ENCODE data around the gene ZMIZ1. TPM values are rescaled to one million over a fixed set of nuclear protein-coding genes. Genes with fewer than 3 reads are reported as not detected.

ZMIZ1 gene
- total RNA-seq, 1 donor from 2014 or later: 14.7 TPM

DNA sequence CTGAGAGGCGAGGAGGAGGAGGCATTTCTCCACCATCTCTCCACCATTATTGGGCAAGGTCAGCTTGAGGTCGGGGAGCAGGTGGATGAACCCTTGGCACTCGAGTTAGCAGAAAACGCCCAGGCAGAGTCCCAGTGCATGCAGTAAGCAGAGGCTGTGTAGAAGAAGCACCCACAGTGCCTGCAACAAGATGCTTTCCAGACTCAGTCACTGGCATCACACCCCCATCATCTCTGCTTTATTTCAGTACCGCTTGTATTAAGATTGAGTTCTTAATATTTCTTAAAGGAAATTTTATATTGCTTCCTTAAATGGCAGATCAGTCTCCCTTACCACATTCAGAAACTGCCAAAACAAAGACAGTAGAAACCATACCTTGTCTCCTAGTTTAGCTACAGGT is 156.2 kb downstream of the ZMIZ1 start:
- no peak for DNase-seq (ENCODE audit: low read depth in 2 of 2)

DNA sequence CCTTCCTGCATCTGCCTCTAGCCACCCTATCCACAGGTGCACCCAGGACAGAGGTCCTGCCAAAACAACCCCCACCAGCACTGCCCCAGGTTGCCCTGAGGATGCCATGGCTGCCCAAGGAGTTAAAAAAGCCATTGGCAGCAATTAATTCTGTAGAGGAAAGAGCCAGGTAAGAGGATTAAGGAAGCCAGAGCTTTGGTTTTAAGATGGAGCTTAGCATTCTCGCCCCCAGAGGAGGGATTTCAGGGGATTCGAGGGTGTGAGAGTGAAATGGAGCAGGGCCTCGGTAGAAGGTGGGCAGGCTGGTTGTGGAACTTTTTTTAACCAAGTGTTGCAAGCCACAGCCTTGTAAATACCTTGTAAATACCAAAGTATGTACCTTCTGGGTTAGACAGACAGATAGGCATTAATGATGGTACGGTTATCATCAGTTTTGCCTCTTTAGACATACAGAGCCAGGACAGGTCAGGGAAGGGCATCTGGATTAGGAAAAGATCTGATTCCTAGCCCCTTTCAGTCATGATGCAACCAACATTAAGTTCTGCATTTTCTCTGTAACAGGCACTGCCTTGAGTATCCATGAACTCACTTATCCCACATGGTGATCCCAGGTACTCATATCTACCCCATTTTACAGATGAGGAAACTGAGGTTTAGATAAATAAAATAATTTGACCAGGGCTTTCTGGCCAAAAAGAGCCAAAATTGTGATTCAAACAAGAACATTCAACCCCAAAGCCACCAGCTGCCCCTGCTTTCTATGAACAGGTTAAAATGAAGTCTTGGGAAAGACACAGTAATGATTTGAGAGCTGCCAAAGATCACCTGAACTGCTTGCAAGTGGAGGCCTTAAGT is 157.9 kb downstream of the ZMIZ1 start:
- DNase-seq (ENCODE audit: low read depth in 2 of 2): no peak

DNA sequence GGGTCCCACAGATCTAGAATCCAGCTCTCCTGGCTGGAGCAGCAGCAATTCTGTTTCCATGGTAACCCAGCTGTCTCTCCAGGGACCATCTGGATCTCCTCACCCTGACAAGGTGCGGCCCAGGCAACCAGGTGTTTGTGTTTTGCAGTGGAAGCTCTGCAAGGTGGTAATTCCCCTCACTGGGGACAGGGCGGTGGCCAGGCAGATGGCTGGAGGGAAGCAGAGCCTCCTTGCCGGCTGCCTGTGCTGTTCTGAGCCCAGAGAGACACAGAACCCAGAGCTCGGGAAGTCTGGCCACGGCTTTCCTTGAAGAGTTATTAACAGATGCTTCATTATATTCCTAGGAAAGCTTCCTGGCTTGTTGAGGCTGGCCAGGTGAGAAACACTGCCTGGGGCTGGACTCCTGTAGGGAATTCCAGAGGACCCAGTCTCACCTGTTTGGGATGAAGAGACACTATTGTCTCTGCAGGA is 160.3 kb downstream of the ZMIZ1 start:
- no peak for DNase-seq (ENCODE audit: low read depth in 2 of 2)

DNA sequence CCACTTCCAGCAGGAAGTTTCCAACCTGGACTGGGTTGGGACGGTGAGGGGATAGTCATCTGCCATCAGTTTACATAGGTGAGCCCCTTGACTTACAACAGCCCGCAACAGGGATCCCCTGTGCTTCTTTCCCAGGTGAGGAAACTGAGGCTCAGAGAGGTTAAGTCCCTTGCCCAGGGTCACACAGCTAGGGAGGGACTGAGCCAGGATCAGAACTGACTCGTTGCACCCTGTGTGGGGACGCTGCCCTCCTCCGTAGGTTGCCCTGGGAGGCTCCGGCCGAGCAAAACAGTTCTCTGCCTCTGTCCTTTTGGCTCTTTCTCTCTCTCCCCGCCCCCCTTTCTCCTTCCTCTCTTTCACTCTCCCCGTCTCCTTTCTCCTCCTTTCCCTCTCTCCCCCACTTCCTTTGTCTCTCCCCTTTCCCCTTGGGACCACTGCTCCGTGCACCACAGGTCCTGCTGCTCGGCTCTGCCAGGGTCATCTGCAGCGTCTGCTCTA is 161.1 kb downstream of the ZMIZ1 start:
- no peak for DNase-seq (ENCODE audit: low read depth in 2 of 2)

DNA sequence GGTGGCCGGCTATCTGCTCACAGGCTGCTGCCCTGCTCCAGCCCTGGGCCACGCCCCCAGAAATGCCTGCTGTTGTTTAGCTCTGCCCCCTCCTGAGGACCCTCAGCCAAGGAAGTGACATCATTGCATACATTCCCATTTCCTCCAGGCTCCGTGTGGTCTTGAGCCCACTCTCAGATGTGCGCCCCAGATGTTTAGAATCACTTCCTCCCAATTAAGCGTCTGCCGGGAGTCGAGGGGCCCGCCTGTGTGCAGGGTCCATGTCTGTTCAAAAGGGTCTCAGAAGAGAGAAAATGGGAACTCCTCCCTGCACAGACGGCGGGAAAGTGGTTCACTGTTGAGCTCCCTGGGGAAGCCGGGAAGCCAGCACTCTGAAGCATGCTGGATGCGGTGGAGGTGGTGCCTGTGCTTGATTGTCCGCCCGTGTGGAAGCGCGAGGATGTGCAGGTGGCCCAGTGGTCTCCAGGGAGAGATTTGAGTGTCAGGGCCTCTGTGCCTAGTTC is 161.6 kb downstream of the ZMIZ1 start:
- no peak for DNase-seq (ENCODE audit: low read depth in 2 of 2)

DNA sequence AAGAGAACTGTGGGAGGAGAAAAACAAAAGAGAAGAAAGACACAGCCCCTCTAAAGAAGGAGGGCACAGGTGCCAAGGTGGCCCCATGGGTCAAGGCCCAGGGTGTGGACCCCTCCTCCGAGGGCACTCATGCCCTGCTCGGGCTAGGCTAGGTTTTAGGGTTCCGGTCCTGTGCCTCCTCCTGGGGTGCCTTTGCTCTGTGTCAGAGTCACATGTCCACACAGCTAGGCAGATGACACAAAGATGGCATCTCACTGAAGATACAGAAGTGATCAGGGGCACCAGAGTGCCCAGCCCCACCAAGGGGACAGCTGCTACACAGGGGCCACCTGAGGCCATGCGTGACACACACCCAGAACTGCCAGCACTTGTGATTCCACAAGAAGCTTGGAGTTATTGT is 162.1 kb downstream of the ZMIZ1 start:
- no peak for DNase-seq (ENCODE audit: low read depth in 2 of 2)

DNA sequence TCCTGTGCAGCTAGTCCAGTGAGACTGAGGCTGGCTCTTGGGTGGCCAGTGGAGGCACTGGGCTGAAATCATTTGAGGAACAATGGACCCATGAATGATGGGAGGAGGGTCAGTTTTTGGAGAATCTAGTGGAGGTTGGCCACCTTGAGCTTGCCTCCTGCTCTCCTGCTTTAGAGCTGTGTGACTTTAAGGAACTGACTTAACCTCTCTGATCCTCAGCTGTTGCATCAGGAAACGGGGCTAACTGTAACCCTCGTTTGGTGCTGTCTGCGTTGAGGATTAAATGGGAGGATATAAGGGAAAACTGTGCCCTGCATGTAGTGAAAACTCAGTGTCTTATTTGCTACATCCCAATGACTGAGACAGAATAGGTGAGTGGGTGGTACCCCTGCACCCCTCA is 163.1 kb downstream of the ZMIZ1 start:
- DNase-seq (ENCODE audit: low read depth in 2 of 2): no peak

DNA sequence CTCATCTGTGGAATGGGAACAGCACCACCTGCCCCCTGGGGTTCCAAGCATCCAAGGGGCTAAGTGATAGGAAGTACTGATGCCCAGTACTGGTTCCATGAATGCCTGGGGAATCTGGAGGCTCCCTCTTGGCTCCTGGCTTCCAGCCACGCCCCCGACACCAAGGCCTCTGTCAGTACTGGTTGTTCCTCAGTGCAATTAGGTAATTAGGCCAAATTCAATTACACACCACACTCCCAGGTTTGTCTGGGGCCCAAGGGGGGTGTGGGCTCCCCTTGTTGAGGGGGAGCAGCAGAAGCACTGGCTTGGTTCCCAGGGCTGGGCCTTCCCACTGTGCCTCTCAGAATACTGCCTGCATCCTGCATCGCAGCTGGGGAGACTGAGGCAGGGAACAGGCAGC is 164.1 kb downstream of the ZMIZ1 start:
- no peak for DNase-seq (ENCODE audit: low read depth in 2 of 2)

DNA sequence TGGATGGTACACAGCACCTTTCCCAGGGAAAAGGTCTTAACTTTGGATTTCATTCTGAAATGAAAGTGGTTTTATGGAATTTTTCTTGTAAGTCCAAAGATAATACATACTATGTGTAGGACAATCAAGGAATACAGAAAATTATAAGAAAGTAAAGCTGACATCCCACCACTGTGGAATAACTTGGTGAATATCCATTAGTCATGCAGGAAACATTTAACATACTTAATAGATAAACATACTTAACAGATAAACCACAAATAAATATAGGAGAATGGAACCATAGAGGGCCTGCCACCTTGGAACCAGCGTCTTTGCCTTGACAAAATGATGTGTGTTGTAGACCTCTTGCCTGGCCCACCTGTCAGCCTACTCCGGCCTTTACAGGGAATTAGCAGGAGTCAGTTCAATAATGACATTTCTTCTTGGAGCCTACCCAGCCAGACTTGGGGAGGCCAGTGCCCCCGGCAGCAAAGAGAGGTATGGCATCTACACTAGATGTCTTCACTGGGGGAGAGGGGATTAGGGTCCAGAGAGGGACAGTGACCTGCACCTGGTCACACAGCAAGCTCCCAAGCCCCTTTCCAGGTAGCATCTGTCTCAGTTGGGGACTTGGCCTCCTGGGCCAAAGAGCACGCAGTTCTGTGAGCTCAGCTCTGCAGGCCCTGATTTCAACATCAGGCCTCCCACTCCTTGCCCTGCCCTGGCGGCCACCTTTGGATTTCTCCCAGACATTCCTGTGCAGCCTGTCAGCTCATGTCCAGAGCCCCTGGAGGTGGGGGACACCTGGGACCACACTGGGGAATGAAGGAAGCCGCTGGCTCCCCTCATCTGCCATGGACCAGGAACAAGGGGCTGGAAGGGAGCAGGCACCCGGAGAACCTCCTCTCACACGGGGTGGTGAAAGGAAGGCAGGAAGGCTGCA is 165.9 kb downstream of the ZMIZ1 start:
- DNase-seq (ENCODE audit: low read depth in 2 of 2): no peak

DNA sequence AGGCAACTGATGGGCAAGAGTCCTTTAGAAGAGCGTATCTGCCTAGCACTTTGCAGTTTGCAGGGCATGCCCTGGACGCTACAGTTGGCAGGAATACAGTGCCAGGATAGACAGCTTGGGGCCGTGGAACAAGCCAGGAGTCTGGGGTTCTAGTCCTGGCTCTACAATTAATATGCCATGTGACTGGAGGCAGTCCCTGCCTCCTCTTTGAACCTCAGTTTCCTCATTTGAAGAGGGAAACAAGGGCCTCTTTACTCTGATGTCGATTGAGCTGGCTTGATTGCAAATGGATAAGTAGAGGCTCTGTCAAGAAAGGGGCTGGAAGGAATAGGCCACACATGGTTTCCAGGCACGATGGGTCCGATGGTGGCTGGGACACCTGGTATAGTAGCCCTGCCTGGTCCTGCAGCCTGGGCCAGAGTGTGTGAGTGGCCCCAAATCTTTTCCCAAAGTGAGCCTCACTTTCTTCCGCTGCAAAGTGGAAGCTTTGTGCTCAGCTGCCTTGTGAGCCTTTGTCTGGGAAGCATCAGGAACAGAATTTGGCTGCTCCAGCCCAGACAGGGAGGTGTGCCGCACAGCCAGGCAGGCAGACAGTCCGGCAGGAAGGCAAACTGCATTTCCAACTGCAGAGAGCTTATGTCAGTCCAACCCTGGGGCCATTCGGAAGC is 167.1 kb downstream of the ZMIZ1 start:
- DNase-seq (ENCODE audit: low read depth in 2 of 2): no peak

DNA sequence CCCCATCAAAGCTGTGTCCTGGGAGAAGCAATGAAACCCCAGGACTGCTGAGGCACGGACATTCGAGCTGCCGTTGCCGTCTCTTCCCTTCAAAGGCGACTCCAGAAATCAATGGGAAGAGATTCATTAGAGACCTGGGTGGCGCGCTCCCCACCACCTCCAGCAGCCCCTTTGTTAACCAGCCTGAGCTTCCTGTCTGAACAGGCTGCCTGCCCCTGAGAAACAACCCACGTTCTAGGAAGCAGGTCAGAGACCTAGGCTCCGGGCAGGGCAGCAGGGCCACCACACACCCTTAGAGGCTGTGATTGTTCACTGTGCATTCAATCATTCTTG is 167.6 kb downstream of the ZMIZ1 start:
- no peak for DNase-seq (ENCODE audit: low read depth in 2 of 2)

DNA sequence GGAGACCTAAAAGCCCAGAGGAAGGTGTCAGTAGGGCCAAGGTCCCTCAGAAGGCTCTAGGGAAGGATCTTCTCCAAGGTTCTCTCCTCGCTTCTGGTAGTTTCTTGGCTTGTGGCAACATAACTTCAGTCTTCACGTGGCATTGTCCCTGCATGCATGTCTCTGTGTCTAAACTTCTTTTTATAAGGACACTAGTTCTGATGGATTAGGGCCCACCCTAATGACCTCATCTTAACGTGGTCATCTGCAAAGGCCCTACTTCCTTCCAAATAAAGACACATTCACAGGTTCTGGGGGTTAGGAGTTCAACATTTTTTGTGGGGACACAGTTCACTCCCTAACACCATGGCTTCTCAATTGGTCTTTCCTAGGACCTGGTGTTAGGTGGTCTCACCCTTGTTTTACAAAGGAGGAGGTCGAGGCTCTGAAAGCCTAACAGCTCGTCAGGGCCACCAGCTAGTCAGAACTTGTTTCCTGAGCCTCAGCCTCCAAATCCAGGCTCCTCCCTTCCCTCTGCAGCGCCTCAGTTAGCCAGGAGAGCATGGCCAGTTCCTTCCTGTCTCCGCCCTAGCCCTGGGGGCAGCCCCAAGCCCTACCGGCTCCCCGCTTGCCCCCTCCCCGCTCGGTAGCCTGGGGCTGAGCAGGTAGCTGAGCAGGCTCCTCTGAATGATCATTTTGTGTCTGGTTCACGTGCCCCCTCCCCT is 168.8 kb downstream of the ZMIZ1 start:
- no peak for DNase-seq (ENCODE audit: low read depth in 2 of 2)

DNA sequence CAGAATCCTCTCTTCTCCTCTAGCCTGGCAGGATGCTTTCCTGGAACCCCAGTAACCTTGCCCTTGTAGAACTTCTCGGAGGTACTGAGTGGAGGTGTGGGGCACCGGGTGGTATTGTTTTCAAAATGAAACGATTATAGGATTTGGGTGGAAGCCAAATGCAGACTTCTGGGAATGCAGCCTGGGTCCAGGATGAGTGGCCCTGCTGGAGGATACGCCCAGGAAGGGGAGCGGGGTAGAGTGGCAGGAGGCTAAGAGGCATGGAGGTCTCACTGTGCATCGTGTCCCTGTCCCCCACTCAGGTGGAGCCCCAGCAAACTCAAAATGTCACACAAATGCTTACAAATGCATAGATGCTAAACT is 169.4 kb downstream of the ZMIZ1 start:
- no peak for DNase-seq (ENCODE audit: low read depth in 2 of 2)

DNA sequence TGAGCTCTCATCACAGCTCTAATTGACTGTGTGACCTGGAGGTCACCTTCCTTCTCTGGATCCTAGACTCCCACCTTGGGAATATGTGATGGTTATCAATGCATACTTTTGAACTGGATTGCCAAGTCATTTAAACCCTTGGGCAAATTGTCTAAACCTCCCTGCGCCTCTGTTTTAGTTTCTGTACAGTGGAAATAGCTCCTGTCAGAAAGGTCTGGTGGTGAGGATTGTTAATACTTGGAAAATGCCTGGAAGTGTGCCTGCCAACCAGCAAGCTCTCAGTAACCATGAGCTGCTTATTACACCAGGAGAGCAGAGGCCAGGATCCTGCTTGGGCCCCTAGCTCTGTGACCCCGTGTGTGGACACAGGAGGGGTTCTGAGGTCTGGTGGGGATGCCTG is 169.8 kb downstream of the ZMIZ1 start:
- no peak for DNase-seq (ENCODE audit: low read depth in 2 of 2)

DNA sequence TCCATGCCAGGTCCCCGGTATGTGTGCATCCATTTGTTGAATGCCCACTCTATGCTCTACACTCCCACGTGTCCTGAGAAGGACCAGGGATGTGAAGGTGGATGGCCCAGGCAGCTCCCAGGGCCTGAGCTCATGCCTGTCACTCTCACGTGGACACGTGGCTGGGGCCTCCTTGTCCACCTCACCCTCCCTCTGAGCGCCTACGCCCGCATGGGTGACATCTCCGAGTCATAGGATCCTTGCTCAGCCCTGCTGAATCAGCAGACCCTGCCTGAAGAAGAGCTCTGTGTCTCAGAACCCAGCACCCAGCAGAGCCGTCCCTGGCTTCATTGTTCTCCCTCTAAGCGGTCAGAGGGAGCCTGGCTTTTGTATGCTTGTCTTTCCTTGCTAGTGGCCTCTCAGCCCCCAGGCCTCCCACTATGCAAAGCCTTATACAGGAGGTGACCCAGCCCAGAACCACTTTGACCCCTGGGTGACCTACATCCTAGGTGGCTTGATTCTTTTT is 170.6 kb downstream of the ZMIZ1 start:
- peak in 1 of 2 donors; percentile 39 for DNase-seq (ENCODE audit: low read depth in 2 of 2)

DNA sequence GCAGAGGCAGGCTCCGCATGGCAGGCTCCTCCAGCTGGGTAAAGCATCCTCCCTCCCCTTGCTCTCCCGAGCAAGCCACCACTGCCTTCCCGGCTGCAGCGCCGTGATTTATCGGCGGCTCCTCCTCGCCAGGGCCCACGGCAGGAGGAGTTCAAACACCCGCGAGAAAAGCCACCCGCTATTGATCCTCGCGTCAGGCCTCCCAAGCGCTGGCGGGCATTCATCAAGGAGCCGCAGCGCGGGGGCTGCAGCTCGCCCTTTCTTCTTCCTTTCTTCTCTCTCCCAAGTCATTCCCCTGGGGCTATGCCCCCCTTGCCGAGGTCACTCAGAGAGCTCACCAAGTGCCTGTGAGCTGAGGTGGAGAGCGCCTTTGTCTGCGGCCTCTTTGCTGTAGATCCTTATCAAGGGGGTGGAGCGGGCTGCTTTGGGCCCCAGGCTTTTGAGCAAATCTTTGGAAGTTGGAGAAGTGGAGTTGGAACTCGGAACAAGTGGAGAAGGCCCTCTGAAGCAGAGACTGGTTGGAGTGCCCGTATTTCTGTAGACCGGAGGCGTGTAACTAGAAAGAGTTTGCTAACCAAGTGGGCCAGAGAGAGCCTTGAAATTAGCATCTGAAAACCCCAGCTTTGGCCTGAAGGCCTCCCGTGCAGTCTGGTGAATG is 171.3 kb downstream of the ZMIZ1 start:
- DNase-seq (ENCODE audit: low read depth in 2 of 2): no peak

DNA sequence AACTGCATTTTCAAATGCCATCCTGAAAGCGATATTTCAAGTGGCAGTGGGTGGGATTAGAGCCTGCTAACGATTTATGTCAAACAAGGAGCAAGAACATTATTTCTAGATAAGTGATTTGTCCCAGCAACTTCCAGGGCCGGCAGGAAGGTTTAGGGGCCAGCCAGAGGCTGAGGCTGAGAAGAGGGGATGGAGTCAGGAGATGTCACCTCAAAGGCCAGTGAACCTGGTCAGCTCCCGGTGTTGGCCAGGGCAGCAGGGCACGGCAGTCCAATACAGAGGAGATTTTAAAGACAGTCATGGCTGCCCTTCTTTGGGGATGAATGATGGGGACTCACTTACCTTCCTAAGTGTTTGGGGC is 172.8 kb downstream of the ZMIZ1 start:
- DNase-seq (ENCODE audit: low read depth in 2 of 2): no peak

DNA sequence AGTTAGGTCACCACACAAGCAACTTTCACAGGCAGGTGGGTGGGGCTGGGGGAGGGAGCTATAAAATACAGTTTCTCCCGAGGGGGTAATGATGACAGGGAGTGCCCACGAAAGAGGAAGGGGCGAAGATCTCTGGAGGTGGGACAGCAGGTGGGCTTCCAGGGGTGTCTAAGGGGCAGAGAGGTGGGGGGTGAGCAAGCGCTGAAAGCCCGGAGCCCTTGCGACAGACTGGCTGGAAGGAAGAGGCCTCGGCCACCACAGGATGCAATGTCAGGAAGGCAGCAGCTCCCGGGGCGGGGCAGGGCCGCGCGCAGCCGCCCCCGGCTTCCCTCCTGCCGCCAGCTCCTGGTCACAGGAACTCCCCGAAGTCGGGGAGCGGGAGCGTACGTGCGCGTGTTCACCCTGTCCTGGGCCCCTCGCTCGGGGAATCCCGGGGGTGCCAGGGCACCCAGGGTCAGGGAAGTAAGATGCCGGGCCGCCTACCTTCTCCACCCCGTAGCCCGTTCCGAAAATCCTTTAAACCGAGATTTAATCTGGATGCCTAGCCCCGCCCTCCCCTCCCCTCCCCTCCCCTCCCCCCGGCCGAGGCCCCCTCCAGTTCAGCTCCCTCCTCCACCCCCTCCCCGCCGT is 173.3 kb downstream of the ZMIZ1 start:
- DNase-seq (ENCODE audit: low read depth in 2 of 2): peak; percentile 67 to 85

DNA sequence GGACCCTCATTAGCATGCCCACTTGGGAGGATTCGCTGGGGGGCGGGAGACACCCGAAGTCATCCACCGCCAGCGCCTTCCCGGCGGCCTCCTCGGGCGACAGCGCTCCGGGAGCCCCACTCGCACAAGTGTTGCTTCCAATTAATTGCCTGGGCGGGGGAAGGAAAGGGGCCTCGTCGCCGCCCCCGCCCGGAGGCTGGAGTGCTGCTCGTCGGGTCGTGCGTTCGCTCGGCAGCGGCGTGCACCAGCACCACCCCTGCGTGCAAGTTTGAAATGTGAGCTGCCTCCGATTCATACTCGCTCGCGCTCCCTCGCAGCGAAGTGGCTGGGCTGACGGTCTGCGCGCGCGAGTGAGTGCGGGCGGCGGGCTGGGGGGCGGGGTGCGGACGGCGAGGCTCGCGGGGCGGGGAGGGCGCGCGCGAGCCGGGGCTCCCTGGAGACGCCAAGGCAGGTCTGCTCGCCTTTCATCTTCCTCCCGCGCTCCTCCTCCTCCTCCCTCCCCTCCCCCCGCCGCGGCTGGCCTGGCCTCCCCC is 173.9 kb downstream of the ZMIZ1 start:
- DNase-seq (ENCODE audit: low read depth in 2 of 2): peak; percentile 81 to 82

All from lung microvascular endothelial cell (primary cell).